HG02642 (cell line): Measurements from ENCODE around the gene LMAN1L.

Experiments
- ATAC-seq: cut with Tn5 transposase; IDR thresholded peaks from one replicate; pipeline ENCODE4 v1.9.1; 2021; ENCODE audit warnings: mild to moderate bottlenecking; ENCODE audit not compliant: unreplicated experiment, poor library complexity

Gene LMAN1L

DNA sequence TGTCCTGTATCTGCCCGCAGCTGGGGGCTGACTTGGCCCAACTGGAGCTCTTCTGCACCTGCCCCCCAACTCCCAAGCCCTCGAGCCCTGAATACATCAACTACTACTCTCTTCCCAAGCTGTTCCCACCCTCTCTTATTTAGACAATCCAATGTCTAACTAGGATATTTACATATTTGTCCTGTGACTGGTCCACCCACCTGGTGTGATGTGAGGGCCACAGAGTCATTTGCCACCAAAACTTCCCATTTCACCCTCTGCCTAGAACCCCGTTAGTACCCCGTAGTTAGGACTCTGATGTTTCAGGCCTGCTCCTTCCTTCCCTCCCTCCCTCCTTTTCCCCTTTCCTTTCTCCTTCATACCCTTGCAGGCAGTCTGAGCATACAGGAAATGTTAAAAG, 20.2 kb downstream of the LMAN1L start:
- no peak for ATAC-seq

DNA sequence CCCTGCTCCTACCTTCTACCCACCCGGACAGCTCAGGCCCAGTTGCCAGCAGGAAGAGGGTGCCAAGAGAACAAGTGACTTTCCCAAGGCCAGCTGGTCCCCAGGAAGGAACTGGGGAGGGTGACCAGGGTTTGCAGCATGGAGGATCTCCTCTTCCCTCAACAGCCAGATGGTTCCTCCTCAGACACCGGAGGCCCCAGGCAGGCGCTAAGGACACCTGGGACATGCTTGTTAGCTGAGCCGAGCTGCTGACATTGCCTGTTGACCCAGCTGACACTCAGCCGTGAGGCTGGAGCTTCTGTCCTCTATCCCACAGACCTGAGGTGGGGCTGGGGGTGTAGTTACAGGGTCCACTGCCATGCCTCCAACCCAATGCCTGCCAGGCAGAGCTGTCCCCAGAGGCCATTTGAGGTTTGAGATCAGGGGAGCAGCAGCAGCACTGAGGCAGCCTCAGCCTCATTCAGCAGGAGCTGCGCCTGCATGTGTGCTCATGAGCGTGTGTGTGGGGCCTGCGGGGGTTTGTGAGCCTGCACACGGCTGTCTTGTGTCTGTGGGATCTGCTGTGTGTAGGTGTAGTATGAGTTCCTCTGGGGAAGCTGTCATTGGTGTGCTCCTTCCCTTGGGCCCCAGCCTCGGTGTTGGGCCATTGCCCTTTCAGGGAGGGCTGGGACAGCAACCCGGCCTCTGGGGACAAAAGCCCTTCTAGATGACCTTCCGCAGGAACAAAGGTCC, 20.9 kb downstream of the LMAN1L start:
- no peak for ATAC-seq

DNA sequence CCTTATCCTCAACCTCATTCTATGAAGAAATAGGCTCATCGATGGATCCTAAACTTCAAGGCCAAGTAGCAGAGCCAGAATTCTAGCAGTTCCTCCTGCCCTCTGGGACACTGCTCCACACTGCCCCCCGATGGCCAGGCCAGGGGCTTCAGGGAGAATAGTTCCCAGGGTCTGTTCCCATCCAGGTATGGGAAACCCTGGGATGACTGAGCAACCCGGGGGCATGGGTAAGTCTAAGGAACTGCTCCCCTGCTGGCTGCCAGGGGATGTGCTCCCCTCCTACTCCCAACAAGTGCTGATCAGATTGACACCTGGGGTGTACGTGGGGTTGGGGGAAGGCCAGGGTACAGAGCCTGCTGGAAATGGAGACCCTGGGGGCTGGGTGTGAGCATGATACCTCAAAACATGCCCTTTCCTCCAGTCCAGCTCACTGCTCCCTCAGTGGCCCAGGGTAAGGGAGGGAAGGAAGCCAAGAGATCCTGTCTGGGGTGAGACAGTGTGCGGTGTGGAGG, 22.7 kb downstream of the LMAN1L start:
- ATAC-seq, result no peak

DNA sequence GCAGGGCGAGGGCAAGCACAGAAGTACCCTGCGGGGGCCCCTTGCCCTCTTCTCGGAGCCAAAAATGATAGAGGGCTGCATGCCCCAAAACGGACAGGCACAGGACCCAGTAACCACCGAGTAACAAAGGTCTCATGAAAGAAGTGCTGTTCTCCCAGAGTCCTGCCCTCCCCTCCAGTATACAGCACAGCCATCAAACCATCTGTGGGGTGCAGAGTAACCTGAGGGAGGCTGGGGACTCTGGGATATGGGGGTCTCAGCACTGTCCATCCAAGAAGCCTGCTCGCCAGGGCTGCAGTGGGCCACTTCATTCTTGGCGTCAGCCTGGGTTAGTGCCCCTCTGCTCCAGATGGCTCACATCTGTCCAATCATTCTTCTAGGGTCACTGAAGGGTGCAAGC, 24.2 kb downstream of the LMAN1L start:
- ATAC-seq, result no peak

DNA sequence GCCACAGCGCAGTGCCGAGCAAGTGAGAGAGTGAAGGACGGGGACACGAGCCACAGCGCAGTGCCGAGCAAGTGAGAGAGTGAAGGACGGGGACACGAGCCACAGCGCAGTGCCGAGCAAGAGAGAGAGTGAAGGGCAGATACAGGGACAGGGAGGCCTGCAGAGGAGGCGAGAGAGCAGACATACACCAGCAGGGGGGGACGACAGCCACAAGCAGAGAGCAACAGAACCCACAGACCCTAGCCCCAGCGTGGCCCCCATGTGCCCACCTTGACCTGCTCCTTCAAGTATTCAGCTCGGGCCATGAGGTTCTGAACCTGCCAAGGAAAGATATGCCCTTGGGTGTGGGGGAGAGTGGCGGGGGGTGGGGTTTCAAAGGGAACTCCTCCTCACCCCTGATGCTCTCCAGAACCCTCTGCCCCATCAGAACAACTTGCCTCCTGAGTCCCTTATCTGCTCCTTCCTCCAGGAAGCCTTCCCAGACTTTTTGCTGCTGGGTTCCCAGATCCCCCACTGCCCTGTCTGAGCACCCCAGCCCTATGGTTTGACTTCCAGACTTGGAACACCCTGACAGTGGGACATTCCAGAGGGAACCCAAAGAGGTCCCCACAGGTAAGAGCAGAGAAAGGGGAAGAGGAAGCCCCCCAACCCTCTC, 25.0 kb downstream of the LMAN1L start:
- ATAC-seq, result no peak

DNA sequence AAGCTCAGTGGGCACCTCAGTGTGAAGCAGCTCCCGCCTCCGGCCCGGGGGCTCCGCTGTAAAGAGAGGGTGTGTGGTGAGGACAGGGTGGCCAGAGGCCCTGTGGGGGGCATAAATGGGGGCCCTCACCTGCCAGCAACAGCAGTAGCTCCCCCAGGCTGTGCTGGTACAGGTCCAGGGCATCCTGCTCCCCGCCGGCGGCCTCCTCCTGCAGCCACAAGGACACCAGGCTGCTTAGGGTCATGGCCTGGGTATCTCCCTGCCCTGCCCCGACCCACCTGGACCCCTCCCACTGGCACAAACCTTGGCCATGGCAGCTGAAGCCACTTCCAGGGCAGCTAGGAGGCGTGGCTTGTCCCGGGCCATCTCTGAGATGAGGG, 25.5 kb downstream of the LMAN1L start:
- ATAC-seq, result no peak

DNA sequence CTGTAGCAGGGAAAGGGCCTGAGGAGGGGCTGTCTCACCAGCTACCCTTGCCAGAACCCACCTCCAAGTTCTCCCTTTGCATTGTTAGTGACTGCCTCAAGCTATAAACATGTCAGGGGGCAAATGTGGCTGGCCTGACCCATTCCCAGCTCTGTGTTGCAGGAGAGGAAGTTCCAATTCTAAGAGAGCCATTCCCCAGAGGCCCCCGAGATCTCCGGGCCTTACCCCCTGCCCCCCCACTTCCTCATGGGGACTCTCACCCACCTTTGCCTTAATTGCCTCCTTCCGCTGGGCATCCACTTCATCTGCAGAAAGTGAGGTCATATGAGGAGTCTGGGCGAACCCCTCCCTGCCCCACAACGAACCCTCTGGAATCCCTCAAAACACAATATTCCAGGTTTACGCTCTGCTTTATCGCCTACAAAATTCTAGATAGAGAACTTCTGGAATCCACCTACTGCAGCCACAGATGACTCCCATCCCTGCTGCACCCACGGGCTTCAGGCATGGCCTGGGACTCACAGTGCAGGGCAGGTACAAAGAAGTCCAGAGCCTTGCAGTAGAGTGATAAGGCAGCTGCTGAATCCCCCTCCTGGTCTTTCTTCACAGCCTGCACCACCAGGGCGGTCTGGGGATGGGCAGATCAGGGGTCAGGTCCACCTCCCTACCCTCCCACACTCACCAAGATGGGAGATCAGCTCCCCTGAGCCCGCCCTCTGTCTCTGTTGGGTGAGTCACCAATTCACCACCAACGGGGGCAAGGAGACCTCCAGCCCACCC, 26.3 kb downstream of the LMAN1L start:
- no peak for ATAC-seq

DNA sequence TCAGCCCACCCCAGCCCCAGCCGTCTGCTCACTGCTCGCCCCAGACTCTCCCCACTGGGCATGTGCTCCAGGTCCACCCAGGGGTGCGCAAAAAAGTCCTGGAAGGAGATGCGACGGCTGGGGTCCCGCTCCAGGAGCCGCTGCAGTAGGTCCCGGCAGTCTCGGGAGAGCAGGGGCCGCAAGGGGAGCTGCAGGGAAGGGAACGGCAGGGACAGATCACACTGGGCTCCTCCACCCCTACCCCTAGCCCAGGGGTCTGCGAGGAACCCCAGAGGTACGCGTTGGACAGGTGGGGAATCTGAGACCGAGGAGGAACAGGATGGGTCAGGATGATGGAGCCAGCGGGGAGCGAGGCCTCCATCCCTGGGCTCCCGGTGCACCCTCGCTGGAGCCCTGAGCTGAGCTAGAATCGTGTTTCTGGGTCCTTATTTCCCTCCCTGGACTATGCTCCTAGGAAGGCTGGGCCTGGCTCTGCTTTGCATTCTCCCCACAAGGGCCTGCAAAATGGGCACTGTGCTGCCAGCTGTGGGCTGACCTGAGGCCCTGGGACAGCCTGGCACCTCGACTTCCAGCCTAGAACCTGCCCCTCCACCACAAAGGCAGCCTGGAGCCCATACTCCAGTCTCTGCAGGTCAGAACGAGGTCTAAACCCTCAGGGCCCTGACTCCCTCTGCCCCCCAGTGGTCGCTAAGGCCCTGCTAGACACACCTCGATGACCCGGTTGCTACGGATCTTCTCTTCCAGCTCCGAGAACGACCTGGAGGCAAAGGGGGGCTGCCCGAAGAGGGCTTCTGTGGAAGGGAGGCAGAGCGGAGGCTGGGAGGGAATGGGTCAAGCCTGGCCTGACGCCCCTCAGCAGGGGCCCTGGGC, 27.1 kb downstream of the LMAN1L start:
- ATAC-seq, result no peak

DNA sequence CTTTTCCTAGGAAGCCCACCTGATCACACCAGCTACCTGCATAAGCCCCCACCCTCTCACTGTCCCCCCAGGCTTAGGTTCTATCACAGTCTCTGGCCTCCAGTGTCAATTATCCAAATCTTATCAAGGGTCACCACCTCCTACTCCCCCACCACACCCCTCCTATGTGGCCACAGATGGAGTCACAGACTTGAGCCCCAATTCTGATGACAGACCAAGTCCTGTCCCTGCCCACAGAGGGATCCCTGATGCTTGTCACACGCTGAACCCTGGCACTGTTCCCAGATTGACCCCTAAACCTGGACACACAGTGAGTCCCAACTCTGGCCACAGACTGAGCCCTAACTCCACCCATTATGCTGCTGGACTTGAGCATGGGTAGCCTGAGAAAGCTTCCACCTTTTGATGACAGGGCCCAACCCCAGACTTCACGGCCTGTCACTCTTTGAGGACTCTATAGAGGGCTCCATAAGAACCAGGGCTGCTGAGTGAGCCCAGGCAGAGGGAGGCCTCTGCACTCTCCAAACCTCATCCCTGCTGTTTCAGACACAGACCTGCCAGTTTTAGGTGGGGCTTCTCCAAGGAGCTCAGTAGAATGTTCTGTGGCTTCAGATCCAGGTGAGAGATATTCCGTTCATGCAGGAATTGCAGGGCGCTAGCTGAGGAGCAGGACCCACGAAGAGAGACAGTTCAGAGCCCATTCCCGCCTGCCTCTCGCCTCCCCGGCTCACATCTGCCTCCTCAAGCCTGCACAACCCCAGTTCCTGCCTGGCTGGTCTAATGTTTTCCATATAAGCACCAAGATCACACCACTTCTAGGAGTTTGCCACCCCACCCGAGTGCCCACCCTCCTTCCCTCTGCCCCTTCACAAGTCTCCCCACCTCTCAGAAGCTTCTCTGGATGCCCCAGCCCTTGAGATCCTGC, 28.5 kb downstream of the LMAN1L start:
- ATAC-seq, result no peak

DNA sequence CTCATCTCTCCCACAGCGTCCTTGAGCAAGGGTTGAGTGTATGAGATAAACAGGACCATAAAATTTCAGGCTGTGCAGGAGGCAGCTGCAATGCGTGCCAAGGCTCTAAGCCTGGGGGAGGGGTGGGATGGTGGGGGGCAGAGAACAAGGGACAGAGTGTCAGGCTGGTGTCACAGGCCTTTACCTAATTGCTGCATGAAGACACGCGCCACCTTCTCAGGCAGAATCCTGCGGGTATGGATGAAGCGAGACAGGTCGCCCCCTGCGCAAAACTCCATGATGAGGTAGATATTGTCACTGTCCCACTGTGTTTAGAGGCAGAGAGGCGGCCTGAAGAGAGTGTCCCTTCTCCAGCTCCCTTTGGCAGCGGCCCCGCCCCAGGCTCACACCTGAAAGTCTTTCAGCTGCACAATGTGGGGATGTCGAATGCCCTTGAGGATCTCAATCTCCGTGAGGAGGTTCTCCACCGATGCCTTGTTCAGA, 29.3 kb downstream of the LMAN1L start:
- no peak for ATAC-seq

DNA sequence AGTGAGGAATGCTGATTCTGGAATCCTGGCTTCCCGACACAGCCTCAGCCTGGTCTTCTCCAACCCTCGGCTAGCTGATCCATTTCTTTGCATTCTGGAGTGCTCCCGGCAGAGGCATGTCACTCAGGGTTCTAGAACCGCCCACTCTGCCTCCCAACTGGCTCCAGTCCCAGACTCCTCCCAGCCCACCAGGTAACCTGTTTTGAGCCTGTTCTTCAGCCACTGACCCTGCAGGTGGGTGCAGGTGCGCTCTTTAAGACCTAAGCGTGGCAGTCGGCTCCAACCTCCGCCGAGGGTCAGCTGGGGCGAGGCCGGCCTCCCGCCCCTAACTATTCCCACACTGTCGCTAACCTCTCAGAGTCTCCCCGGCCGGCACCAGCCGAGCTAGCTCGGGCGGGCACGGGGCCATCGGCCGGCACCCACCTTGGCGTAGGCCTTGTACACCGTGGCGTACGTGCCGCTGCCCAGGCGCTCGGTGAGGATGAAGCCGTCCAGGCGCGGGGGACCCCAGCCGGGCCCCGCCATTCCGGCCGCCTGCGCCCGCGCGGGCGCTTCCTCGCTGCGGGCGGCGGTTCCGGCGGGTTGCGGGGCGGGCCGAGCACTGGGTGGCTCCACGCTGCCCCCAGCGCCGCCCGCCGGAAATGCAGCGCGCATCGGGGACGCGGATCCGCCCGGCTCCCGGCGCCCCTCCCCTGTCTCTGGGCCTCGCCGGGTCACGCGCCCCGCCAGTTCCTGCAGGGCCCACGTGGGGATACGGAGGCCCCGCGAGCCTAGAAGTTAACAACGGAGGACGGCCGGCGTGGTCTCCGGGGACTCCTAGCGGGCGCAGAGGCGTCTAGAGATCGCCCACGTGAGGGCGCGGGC, 30.2 kb downstream of the LMAN1L start, which contains the start of gene ULK3:
Gene ULK3, minus strand, starts transcription at position 576 of the 864 bp plus-strand sequence. Its CDS starts 51 bp downstream, at position 525.
- peak; percentile 84 for ATAC-seq

DNA sequence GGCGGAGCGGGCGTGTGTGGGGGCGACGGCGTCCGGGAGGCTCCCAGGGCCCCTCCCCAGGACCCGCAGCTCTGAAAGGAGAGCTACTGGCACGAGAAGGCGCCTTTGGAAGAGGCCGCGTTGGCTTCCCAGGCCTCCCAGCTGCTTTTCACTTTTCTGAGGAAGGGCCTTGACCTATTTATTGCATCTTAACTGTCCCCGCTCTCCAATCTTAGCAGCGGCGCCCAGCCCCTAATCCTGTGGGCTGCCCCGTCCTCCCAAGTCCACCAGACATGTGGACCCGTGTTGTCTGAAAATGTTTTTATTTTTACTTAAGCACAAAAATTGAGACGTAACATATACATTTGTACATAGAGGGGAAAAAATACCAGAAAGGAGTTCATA, 30.8 kb downstream of the LMAN1L start:
- ATAC-seq, result no peak

DNA sequence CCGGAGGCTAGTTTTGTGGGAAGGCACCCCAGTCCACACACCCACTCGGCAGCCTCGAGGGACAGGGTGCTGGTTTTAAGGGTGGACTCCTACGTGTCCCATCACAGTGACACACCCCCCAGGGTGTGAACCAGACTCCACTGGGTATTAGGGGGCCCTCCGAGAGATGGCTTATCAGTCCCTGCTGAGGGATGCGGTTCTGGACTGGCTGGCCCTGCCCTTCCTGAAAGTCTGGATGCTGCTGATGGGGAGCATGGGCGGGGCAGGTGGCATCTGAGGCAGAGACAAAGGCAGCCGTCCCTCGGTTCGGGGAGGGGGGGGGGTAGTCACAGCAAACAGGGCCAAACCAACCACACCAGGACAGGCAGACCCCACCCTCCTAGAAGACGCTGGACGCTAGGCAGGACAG, 31.3 kb downstream of the LMAN1L start:
- ATAC-seq, result no peak

DNA sequence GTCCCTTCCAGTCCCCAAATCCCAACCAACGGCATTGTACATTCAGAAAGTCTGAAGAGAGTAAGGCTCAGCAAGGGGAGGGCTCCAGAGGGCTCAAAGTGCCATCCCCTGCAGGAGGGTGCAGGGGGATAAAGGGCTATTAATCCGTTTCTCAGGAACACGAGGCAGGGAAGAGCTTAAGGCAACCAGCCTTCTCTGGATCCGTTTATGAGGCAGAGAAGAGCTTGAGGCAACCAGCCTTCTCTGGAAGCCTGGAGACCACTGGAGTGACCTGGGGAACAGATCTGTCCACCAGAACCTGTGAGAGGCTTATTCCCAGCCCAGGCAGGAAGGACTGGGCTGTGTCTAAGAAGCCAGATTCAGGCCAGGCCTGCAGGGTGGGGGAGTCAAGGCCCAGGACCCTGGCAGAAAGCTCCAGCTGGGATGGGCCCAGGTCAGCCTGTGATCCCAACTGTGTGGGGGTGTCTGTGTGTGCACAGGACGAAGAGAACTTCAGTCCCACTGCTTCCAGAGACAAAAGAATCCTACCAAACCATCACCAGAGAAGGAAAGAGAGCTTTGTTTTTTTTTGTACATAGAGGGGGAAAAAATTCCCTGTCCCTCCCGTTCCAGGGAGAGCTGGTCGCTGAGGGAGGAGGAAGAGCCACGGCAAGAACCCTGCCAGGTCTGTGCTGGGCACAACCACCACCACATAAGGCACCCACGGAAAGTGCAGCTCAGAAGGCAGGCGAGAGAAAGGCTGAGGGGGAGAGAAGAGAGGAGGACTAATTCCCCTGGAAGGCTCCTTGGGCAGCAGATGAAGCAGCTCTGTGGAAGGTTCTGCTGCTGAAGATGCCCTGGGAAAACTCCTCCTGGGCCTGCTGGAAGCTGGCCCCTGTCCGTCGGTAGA, 31.9 kb downstream of the LMAN1L start:
- no peak for ATAC-seq

DNA sequence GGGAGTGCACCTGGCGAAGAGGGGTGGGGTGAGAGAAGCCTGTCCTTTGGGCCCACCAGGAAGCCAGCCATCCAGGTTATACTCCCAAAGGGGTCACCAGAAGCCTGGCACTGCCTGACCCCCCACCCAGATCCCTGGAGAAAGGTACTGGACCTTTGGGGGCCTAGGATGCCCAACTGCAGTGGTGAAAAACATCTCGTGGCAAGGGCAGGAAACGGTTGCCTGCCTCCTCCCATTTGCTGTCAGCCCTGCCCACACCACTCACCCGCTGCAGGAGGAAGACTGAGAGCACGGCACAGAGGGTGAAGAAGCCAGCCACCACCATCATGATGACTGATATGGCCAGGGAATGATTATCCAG, 32.6 kb downstream of the LMAN1L start:
- no peak for ATAC-seq

DNA sequence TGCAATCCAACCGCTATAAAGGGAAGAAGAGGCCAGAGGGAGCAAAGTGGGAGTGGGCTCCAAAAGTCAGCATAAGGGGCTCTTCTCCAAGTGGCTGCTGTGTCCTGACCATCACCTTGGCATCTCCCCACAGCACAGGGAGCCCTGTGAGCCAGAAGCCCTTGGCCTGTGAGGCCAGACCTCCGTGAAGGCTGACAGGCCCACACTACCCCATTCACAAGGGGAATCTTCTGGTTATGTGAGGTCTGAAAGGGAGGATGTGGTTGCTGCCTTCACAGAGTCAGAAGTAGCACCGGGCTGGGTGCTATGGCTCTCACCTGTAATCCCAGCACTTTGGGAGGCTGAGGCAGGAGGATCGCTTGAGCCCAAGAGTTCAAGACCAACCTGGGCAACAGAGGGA, 32.9 kb downstream of the LMAN1L start:
- ATAC-seq, result no peak

DNA sequence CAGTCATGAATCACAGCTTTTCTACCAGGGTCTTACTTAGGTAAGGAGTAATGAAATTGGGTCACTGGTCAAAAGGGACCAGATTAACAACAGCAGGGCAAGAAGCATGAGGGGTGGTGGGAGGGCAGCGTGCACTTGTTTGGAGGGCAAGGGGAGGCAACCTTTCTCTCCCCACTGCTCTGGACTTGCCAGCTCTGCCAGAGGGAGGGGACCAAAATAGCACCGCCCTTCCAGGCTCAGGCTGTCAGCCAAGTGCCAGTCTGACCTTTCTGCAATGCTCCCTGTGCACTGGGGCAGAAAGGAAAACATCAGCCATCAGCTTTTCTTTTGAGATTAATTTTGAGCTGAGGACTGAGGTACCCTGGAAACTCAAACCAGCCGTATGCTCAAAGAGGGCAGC, 34.8 kb downstream of the LMAN1L start:
- no peak for ATAC-seq
